ENCODE results near the gene NCEH1. TPM values are rescaled to one million over a fixed set of nuclear protein-coding genes. Genes with fewer than 3 reads are reported as not detected.

Gene NCEH1
- polyA plus RNA-seq, 1 of the 3 experiments (the other 2 are of a cell fraction), result 7.5 TPM

GRCh38 chr3:172680684-172681083 lies 30.2 kb downstream of the NCEH1 start:
- Histone ChIP-seq H3F3A (replicated peaks; ENCODE audit: insufficient read depth) (peaks cover 6% of the 10 kb centered on the region), H2AFZ (ENCODE audit: low read depth) (no peak overlapping the region), H3K4me3 (ENCODE audit: low read depth in 2 of 2, low read length in 1 of 2) (no peak overlapping the region), H4K20me1 (ENCODE audit: insufficient read depth) (no peaks in the 10 kb centered on the region), H3K9me3 (no peaks in the 10 kb centered on the region), H3K27ac (ENCODE audit: low read depth in 2 of 2, low read length in 1 of 2) (no peak overlapping the region; a peak in 1 of 4 replicates), H3K9ac (no peak overlapping the region), H3K36me3 (replicated peaks in 1 of 2; ENCODE audit: control insufficient read depth in 1 of 2, insufficient read depth in 2 of 2, low read length in 1 of 2) (no peaks in the 10 kb centered on the region), H3K79me2 (ENCODE audit: insufficient read depth) (peaks cover 36% of the 10 kb centered on the region), H3K27me3 (ENCODE audit: insufficient read depth) (no peaks in the 10 kb centered on the region), H3K4me1 (ENCODE audit: control insufficient read depth in 1 of 2, insufficient read depth in 2 of 2, low read depth in 1 of 2, low read length in 1 of 2) (peaks cover 2 to 8% of the 10 kb centered on the region in 2 experiments; a peak in 3 of 4 replicates), H3K9me2 (no peaks in the 10 kb centered on the region), H3K4me2 (no peak overlapping the region)
- DNase-seq, result no peak
- WGBS (ENCODE audit: low lambda C conversion rate), result 95% methylated on average over 7 of the region's 7 CpGs
- ChIA-PET POLR2A (no interaction called here), CTCF (no interaction called here)
- TF ChIP-seq PBX3 (IDR thresholded peaks at IDR 0.05) (peak; percentile 36), USF2 (IDR thresholded peaks at IDR 0.05; ENCODE audit: borderline replicate concordance, low read depth, low read length) (no peak)

GRCh38 chr3:172679599-172679998 lies 31.3 kb downstream of the NCEH1 start:
- H3F3A ChIP-seq (replicated peaks; ENCODE audit: insufficient read depth), result peaks cover 7% of the 10 kb centered on the region
- over 99% methylated on average over 5 of the region's 5 CpGs for WGBS (ENCODE audit: low lambda C conversion rate)
- H2AFZ ChIP-seq (ENCODE audit: low read depth), result no peak overlapping the region
- H3K9me3 ChIP-seq, result no peaks in the 10 kb centered on the region
- H3K4me2 ChIP-seq, result no peak overlapping the region
- H4K20me1 ChIP-seq (ENCODE audit: insufficient read depth), result no peaks in the 10 kb centered on the region
- no peak overlapping the region for H3K9ac ChIP-seq
- H3K4me3 ChIP-seq (ENCODE audit: low read depth in 2 of 2, low read length in 1 of 2), result no peak overlapping the region
- H3K36me3 ChIP-seq (replicated peaks in 1 of 2; ENCODE audit: control insufficient read depth in 1 of 2, insufficient read depth in 2 of 2, low read length in 1 of 2), result no peaks in the 10 kb centered on the region
- H3K4me1 ChIP-seq (ENCODE audit: control insufficient read depth in 1 of 2, insufficient read depth in 2 of 2, low read depth in 1 of 2, low read length in 1 of 2), result peaks cover 2 to 8% of the 10 kb centered on the region in 2 experiments; a peak in 3 of 4 replicates
- H3K79me2 ChIP-seq (ENCODE audit: insufficient read depth), result peaks cover 36% of the 10 kb centered on the region
- no peak overlapping the region for H3K27ac ChIP-seq (ENCODE audit: low read depth in 2 of 2, low read length in 1 of 2)
- ChIA-PET POLR2A (no interaction called here), CTCF (no interaction called here)
- H3K9me2 ChIP-seq, result no peaks in the 10 kb centered on the region
- H3K27me3 ChIP-seq (ENCODE audit: insufficient read depth), result no peaks in the 10 kb centered on the region
- DNase-seq, result no peak
- no peak for TF ChIP-seq NRF1 (IDR thresholded peaks at IDR 0.05; ENCODE audit: low read depth, low read length)
- no peak for TF ChIP-seq CHD2 (IDR thresholded peaks at IDR 0.05; ENCODE audit: low read length, partially characterized antibody)
- no peak for TF ChIP-seq SIN3A (IDR thresholded peaks at IDR 0.05; ENCODE audit: borderline replicate concordance, low read depth, low read length)
- TF ChIP-seq EP300 (IDR thresholded peaks at IDR 0.05; ENCODE audit: borderline replicate concordance in 1 of 2, low read depth in 1 of 2, low read length in 1 of 2), result no peak
- TF ChIP-seq TCF12 (IDR thresholded peaks at IDR 0.05), result no peak
- TF ChIP-seq YY1 (IDR thresholded peaks at IDR 0.05; ENCODE audit: low read depth), result no peak
- TF ChIP-seq RXRA (IDR thresholded peaks at IDR 0.05; ENCODE audit: borderline replicate concordance, low read depth), result no peak
- TF ChIP-seq EZH2phosphoT487 (IDR thresholded peaks at IDR 0.05; ENCODE audit: borderline replicate concordance, low read depth), result no peak
- no peak for TF ChIP-seq MAX (IDR thresholded peaks at IDR 0.05; ENCODE audit: low read depth)
- TF ChIP-seq USF2 (IDR thresholded peaks at IDR 0.05; ENCODE audit: borderline replicate concordance, low read depth, low read length), result no peak
- no peak for TF ChIP-seq SMC3 (IDR thresholded peaks at IDR 0.05; ENCODE audit: low read depth, low read length)
- TF ChIP-seq RCOR1 (IDR thresholded peaks at IDR 0.05; ENCODE audit: low read length), result no peak
- no peak for TF ChIP-seq TAF1 (IDR thresholded peaks at IDR 0.05; ENCODE audit: borderline replicate concordance, low read depth, low read length)
- TF ChIP-seq IRF3 (IDR thresholded peaks at IDR 0.05; ENCODE audit: low read depth, low read length), result no peak
- no peak for TF ChIP-seq RFX5 (IDR thresholded peaks at IDR 0.05; ENCODE audit: low read length)
- TF ChIP-seq REST (IDR thresholded peaks at IDR 0.05; ENCODE audit: low read depth, low read length), result no peak
- no peak for TF ChIP-seq JUND (IDR thresholded peaks at IDR 0.05)
- no peak for TF ChIP-seq FOXM1 (IDR thresholded peaks at IDR 0.05; ENCODE audit: low read depth)
